ENCODE measurements around the gene AMBRA1. TPM values are rescaled to one million over a fixed set of nuclear protein-coding genes. Genes with fewer than 3 reads are reported as not detected.

AMBRA1 gene
- polyA plus RNA-seq, 2 of the 4 experiments (the other 2 are of a cell fraction), result 11.5 to 13.4 TPM

- DNase-seq (ENCODE audit: low read depth in 1 of 2, low spot score in 1 of 2) (no peak), ATAC-seq (no peak), FAIRE-seq (no peak)
- Histone ChIP-seq H3K27ac (no peak overlapping the region), H3K9me3 (no peaks in the 10 kb centered on the region), H3K4me1 (peaks cover 14% of the 10 kb centered on the region), H3K4me3 (no peak overlapping the region), H3K4me2 (no peak overlapping the region)
- TF ChIP-seq ZSCAN20 (CRISPR knock-in tag; IDR thresholded peaks at IDR 0.05) (no peak), NR3C1 (IDR thresholded peaks at IDR 0.05) (no peak), ATOH8 (CRISPR knock-in tag; IDR thresholded peaks at IDR 0.05; ENCODE audit: low read depth) (no peak), CBX8 (IDR thresholded peaks at IDR 0.05) (no peak), MAFK (IDR thresholded peaks at IDR 0.05; ENCODE audit: partially characterized antibody) (no peak), PHF8 (IDR thresholded peaks at IDR 0.05; ENCODE audit: borderline replicate concordance, low read depth) (no peak), JUN (IDR thresholded peaks at IDR 0.05) (no peak), MYC (IDR thresholded peaks at IDR 0.05; ENCODE audit: borderline replicate concordance, low read length) (no peak), ESRRA (IDR thresholded peaks at IDR 0.05; ENCODE audit: borderline replicate concordance, low read length) (no peak), EHF (CRISPR knock-in tag; IDR thresholded peaks at IDR 0.05) (no peak), CBX2 (IDR thresholded peaks at IDR 0.05; ENCODE audit: borderline replicate concordance, low read depth) (no peak), HOXA7 (CRISPR knock-in tag; IDR thresholded peaks at IDR 0.05) (no peak)
- 89% methylated on average over 5 of the region's 5 CpGs for WGBS (ENCODE audit: missing lambda C conversion rate)
- POLR2A ChIA-PET, result no interaction called here
- CTCF ChIA-PET, result interaction anchor here (0.6 to 1.9 kb wide), 6 partner anchors 9 to 141 kb away, joined by 3 to 14 read pairs (median 3); partner anchors contain the start of gene ATG13
These were observed 117.8 kb downstream of the AMBRA1 start for GRCh38 chr11:46475926-46476545.

- ChIA-PET CTCF (interaction anchor here (0.6 to 1.9 kb wide), 3 partner anchors 10 to 51 kb away, joined by 3 to 14 read pairs (median 3); no protein-coding TSS in a partner anchor), POLR2A (no interaction called here)
- FAIRE-seq (no peak), DNase-seq (ENCODE audit: low read depth in 1 of 2, low spot score in 1 of 2) (no peak), ATAC-seq (no peak)
- Histone ChIP-seq H3K27ac (no peak overlapping the region), H3K4me2 (peak overlapping the region; percentile 7; the same call in 1 of the 3 replicates), H3K4me1 (peaks cover 21% of the 10 kb centered on the region), H3K9me3 (no peaks in the 10 kb centered on the region), H3K4me3 (no peak overlapping the region)
- WGBS (ENCODE audit: missing lambda C conversion rate), result 74% methylated on average over 7 of the region's 7 CpGs
- TF ChIP-seq TP53 (CRISPR knock-in tag; IDR thresholded peaks at IDR 0.05) (no peak), FOSL2 (IDR thresholded peaks at IDR 0.05) (no peak), FOSL2 (CRISPR knock-in tag; IDR thresholded peaks at IDR 0.05) (peak; percentile 43; the same call in 1 of the 2 replicates)
These were observed 118.5 kb downstream of the AMBRA1 start for GRCh38 chr11:46475051-46475925.

GRCh38 chr11:46472662-46472994 lies 121.2 kb downstream of the AMBRA1 start:
- Histone ChIP-seq H3K4me2 (no peak overlapping the region), H3K4me3 (no peak overlapping the region), H3K4me1 (peaks cover 21% of the 10 kb centered on the region), H3K27ac (no peak overlapping the region), H3K9me3 (no peaks in the 10 kb centered on the region)
- FAIRE-seq (no peak), DNase-seq (ENCODE audit: low read depth in 1 of 2, low spot score in 1 of 2) (no peak), ATAC-seq (0 out of 6 replicates have a peak, but pooled peaks of 1 of the 2 experiments have one; percentile 32)
- ChIA-PET CTCF (interaction anchor here (2.1 kb wide), 1 partner anchor 18 kb away, joined by 7 read pairs; no protein-coding TSS in a partner anchor), POLR2A (no interaction called here)
- 67% methylated on average over 1 of the region's 1 CpG for WGBS (ENCODE audit: missing lambda C conversion rate)
- TF ChIP-seq EHF (CRISPR knock-in tag; IDR thresholded peaks at IDR 0.05), result no peak
- no peak for TF ChIP-seq EHMT2 (IDR thresholded peaks at IDR 0.05; ENCODE audit: low read depth)
- no peak for TF ChIP-seq RAD21 (conservative IDR thresholded peaks at IDR 0.05 in 1 of 2, IDR thresholded peaks at IDR 0.05 in 1 of 2)
- peak; percentile 62 for TF ChIP-seq MAFK (IDR thresholded peaks at IDR 0.05; ENCODE audit: partially characterized antibody)
- TF ChIP-seq ZNF302 (CRISPR knock-in tag; IDR thresholded peaks at IDR 0.05), result no peak

All from A549 (cell line).